RKO (cell line): ENCODE data around the gene SLC25A1.

Experiments
- DNase-seq: peaks from one replicate; pipeline ENCODE4 v3.0.0-alpha.2; 2016; ENCODE audit warnings: low spot score

The SLC25A1 gene

GRCh38 chr22:19180740-19181410, 2.3 kb upstream of the SLC25A1 start:
- no peak for DNase-seq

- no peak for DNase-seq
Observed at GRCh38 chr22:19180234-19180633, 1.7 kb upstream of the SLC25A1 start.

DNA sequence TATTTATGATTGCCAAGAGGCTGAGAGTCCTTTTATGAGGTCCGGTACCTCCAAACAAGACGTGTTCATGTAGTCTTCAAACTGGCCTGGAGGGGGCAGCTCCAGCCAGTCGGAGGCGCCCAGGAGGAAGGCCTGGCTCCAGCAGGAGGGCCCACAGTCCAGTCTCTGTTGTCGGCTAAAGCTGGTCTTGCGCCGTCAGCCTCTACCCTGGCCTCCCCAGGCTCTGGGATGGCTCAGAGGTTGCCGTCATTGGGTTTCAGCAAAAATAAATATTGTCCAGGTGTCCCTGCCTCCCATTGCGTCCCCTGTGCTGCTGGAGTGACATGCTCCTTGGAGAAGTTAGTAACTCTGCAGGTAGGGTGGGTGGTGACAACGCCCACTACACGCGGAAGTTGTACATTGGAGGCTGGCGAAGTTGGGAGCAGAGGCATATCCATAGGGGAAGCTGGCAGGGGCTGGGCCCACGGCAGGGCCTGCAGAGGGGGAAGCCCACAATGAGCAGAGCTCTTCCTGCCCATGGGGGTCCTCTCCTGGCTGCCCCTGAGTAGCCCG, 1.0 kb upstream of the SLC25A1 start:
- DNase-seq, result peak; percentile 89

GRCh38 chr22:19178065-19178656, 375 bp downstream of the SLC25A1 start:
- peak; percentile 52 for DNase-seq

DNA sequence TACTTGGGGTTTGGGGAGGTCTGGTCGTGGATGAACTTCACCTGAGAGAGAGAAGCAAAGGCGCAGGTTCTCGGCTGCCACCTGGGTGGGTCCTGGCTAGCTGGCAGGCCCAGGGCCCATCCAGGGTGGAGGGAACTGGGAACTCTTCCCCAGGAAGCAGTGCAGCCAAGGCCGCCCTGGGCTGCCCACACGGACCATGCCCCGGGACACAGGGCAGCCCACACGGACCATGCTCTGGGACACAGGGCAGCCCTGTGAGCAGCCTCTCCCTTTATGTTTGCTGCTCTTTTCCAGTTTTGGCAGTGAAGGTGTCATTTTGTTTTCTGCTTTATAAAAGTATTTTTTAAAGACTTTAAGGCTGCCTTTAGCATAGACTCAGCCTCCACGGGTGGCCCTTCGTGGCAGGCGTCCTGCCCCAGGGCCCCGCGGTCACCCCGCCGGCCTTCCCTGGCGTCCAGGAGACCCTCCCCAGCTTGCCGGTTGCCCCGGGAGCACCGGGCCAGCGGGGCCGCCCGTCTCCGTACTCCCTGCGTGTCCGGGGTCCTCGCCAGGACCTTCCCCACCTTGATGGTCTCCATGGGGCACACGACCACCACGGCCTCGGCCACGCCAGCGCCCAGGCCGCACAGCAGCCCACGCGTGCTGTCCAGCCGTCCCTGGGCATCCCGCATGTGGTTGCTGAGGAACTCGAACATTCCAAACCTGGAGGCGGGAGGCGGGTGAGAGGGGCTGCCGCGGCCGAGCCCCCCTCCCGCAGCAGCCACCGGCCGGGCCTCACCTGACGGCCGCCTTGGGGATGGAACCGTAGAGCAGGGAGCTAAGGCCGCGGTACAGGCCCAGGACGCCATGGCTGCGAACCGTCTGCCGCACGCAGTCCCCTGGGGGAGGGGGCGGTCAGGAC, 1.1 kb downstream of the SLC25A1 start:
- peak; percentile 38 for DNase-seq

- no peak for DNase-seq
Observed at GRCh38 chr22:19176732-19177131, 1.8 kb downstream of the SLC25A1 start.

DNA sequence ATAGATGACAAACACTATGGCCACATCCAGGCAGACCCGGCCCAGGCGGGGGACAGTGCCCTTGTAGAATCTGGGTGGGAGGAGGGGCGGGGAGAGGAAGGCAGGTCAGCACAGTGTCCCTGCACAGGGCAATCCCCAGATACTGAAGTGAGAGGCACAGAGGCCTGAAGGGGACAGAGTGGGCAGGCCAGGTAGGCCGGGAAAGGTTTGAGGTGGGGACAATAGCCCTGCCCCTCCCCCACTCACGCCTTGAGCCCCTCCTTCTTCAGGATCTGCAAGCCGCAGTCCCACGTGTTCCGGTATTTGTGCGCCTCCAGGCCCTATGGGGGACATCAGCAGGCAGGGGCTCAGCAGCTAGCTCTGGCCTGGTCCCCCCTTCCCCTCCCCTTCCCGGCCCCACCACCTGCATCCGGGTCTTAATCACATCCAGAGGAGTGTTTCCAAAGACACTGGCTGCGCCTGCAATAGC, 2.3 kb downstream of the SLC25A1 start:
- no peak for DNase-seq

- no peak for DNase-seq
Observed at GRCh38 chr22:19175602-19176174, 2.8 kb downstream of the SLC25A1 start.

- DNase-seq, result no peak
Observed at GRCh38 chr22:19175026-19175601, 3.4 kb downstream of the SLC25A1 start.

- peak; percentile 54 for DNase-seq
Observed at GRCh38 chr22:19174106-19175025, 4.2 kb downstream of the SLC25A1 start.

GRCh38 chr22:19173047-19174035, 5.2 kb downstream of the SLC25A1 start:
- no peak for DNase-seq

DNA sequence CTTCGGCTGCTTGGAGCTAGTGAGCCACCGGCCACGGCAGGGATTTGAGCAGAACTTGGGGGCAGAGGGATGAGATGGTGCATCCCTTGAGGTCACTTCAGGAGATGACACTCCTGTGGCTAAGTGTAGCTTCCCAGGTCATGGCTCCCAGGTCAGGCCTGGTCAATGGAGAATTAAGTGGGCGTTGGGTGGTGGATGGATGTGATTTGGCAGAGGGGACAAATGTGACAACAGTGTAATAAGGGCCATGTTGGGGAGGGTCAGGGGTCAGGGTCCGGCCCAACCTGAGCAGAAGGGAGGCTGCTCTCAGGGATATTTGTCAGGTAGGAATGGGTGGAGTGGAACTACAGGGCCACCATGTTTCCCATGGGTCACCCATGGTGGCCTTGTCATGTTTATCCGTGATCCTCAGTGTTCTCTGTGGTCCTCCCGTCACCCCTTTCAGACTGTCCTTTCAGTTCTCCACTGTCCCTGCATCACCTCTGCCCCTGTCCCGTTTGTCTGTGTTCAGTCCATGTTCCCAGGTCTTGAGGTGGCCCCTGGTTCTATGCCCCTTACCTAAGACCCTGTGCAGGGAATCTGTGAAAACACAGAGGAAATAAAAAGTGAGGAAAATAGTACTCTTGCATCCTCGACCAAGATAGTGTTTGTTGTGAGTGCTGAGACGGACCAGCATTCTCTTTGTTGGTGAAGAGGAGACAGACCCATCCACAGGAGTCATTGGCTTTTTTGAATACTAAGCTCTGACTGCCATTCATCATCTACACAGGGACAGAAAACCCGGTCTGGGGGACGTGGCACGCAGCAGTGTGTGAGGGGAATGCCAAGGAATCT, 6.1 kb downstream of the SLC25A1 start:
- no peak for DNase-seq

DNA sequence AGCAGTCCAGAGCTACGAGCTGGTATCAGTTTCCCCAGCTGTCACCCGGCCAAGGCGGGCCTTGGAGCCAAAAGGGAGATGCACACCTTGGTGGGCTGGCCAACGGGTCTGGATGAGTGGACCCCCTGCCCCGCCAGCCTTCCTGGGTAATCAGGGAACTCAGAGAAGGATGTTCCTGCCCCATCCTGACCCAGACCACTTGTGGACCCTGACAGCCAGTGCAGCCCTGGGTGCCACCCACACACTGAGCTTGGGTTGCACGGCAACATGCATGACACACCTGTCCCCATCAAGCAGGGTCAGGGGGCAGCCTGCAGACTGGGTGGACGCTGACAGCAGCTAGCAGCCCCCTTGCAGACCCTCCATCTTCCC, 8.6 kb downstream of the SLC25A1 start:
- no peak for DNase-seq

- no peak for DNase-seq
Observed at GRCh38 chr22:19169002-19169946, 9.3 kb downstream of the SLC25A1 start.

DNA sequence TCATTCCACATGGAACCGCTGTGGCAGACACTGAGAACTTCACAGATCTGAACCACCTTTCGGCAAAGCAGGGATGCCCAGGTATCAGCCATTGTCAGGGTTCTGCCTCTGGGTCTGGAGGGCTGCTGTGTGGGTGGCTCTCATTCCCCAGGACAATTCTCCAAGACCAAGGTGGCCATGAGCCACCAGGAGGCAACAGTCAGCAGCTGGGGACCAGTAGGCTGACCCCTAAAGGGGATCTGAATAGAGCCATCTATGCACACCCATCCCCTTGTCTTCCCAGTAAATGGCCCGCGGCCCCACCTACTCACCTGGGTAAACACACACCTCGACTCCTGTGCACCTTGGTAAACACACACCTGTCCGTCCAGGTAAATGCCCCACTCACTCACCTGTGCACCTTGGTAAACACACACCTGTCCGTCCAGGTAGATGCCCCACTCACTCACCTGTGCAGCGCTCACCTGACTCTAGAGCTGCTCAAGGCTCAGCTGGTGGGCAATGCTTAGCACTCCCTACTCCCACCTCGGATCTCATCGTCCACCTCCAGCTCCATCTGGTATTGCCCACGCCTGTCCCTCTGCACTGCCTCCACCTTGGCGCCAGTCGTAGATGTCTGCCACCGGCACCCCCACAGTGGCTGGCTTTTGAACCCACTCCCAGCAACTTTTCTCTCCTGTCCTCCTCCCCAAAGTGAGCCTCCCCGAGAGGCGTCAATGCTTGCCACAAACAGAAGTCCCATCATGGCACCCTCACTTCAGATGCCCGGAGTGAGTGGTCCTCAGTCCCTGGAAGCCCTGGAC, 10.2 kb downstream of the SLC25A1 start:
- no peak for DNase-seq

GRCh38 chr22:19167106-19167869, 11.2 kb downstream of the SLC25A1 start:
- no peak for DNase-seq
